ENCODE measurements around the gene AEBP1. TPM values are rescaled to one million over a fixed set of nuclear protein-coding genes. Genes with fewer than 3 reads are reported as not detected.

Gene AEBP1
- total RNA-seq, 2 experiments from 2014 or later, result 4.1 to 4.8 TPM

- DNase-seq, result peak; percentile 37
- ChIA-PET CTCF (interaction anchor here (0.6 to 1.4 kb wide), 11 partner anchors 13 to 554 kb away, joined by 3 to 5 read pairs (median 3); partner anchors contain the start of genes DBNL and NUDCD3), POLR2A (interaction anchor here (0.6 to 0.9 kb wide), 3 partner anchors 13 to 493 kb away, joined by 3 to 9 read pairs (median 3); no protein-coding TSS in a partner anchor)
- Mint-ChIP-seq H3K27ac (peak overlapping the region; percentile 84), H3K4me3 (peak overlapping the region; percentile 86), H3K27me3 (no peaks in the 10 kb centered on the region), H3K36me3 (ENCODE audit: low read depth) (peaks cover 27% of the 10 kb centered on the region), H3K9me3 (no peaks in the 10 kb centered on the region), H3K4me1 (peaks cover 37% of the 10 kb centered on the region)
Observed at GRCh38 chr7:44081266-44081748, 22.8 kb upstream of the AEBP1 start.

- Mint-ChIP-seq H3K4me3 (peak overlapping the region; percentile 86), H3K36me3 (ENCODE audit: low read depth) (peaks cover 21% of the 10 kb centered on the region), H3K4me1 (peaks cover 34% of the 10 kb centered on the region), H3K27me3 (no peaks in the 10 kb centered on the region), H3K27ac (peak overlapping the region; percentile 83), H3K9me3 (no peaks in the 10 kb centered on the region)
- POLR2A ChIA-PET, result no interaction called here
- CTCF ChIA-PET, result no interaction called here
- peak; percentile 99 for DNase-seq
Observed at GRCh38 chr7:44082541-44083207, 21.5 kb upstream of the AEBP1 start.

- Mint-ChIP-seq H3K27ac (no peak overlapping the region), H3K27me3 (no peaks in the 10 kb centered on the region), H3K4me1 (peaks cover 25% of the 10 kb centered on the region), H3K4me3 (peak overlapping the region; percentile 62), H3K36me3 (ENCODE audit: low read depth) (peaks cover 12% of the 10 kb centered on the region), H3K9me3 (no peaks in the 10 kb centered on the region)
- ChIA-PET POLR2A (no interaction called here), CTCF (interaction anchor here (0.9 to 1.1 kb wide), 2 partner anchors 10 to 14 kb away, joined by 3 to 5 read pairs; no protein-coding TSS in a partner anchor)
- DNase-seq, result no peak
Observed at GRCh38 chr7:44083796-44084195, 20.3 kb upstream of the AEBP1 start.

- Mint-ChIP-seq H3K27ac (no peak overlapping the region), H3K4me1 (peaks cover 23% of the 10 kb centered on the region), H3K36me3 (ENCODE audit: low read depth) (peaks cover 9% of the 10 kb centered on the region), H3K9me3 (no peaks in the 10 kb centered on the region), H3K4me3 (no peak overlapping the region), H3K27me3 (no peaks in the 10 kb centered on the region)
- POLR2A ChIA-PET, result interaction anchor here (0.7 kb wide), 1 partner anchor 112 kb away, joined by 8 read pairs; no protein-coding TSS in a partner anchor
- CTCF ChIA-PET, result interaction anchor here (0.7 to 1.0 kb wide), 2 partner anchors 12 to 1485 kb away, joined by 3 to 5 read pairs; no protein-coding TSS in a partner anchor
- no peak for DNase-seq
Observed at GRCh38 chr7:44084701-44085100, 19.4 kb upstream of the AEBP1 start.

GRCh38 chr7:44085546-44085945 is 18.6 kb upstream of the AEBP1 start:
- Mint-ChIP-seq H3K9me3 (no peaks in the 10 kb centered on the region), H3K36me3 (ENCODE audit: low read depth) (peaks cover 9% of the 10 kb centered on the region), H3K4me3 (no peak overlapping the region), H3K27me3 (no peaks in the 10 kb centered on the region), H3K27ac (no peak overlapping the region), H3K4me1 (peaks cover 20% of the 10 kb centered on the region)
- POLR2A ChIA-PET, result no interaction called here
- CTCF ChIA-PET, result interaction anchor here (1.0 kb wide), 2 partner anchors 11 to 27 kb away, joined by 3 to 5 read pairs; no protein-coding TSS in a partner anchor
- DNase-seq, result no peak

- Mint-ChIP-seq H3K4me1 (peaks cover 10% of the 10 kb centered on the region), H3K36me3 (ENCODE audit: low read depth) (peaks cover 2% of the 10 kb centered on the region), H3K27ac (no peak overlapping the region), H3K4me3 (no peak overlapping the region), H3K27me3 (no peaks in the 10 kb centered on the region), H3K9me3 (no peaks in the 10 kb centered on the region)
- CTCF ChIA-PET, result interaction anchor here (0.7 to 2.4 kb wide), 5 partner anchors 10 to 39 kb away, joined by 3 to 10 read pairs (median 3); partner anchors contain the start of gene POLD2
- POLR2A ChIA-PET, result no interaction called here
- no peak for DNase-seq
Observed at GRCh38 chr7:44086627-44087026, 17.5 kb upstream of the AEBP1 start.

GRCh38 chr7:44087911-44088838 is 16.0 kb upstream of the AEBP1 start:
- POLR2A ChIA-PET, result no interaction called here
- no peaks in the 10 kb centered on the region for H3K9me3 Mint-ChIP-seq
- no peak for DNase-seq
- no peaks in the 10 kb centered on the region for H3K27me3 Mint-ChIP-seq
- CTCF ChIA-PET, result interaction anchor here (1.2 to 2.4 kb wide), 2 partner anchors 9 to 37 kb away, joined by 4 to 10 read pairs; no protein-coding TSS in a partner anchor
- no peak overlapping the region for H3K27ac Mint-ChIP-seq
- H3K4me3 Mint-ChIP-seq, result no peak overlapping the region
- no peaks in the 10 kb centered on the region for H3K36me3 Mint-ChIP-seq (ENCODE audit: low read depth)
- peaks cover 6% of the 10 kb centered on the region for H3K4me1 Mint-ChIP-seq

GRCh38 chr7:44093102-44093641 is 11.0 kb upstream of the AEBP1 start:
- Mint-ChIP-seq H3K27ac (no peak overlapping the region), H3K4me1 (peaks cover 18% of the 10 kb centered on the region), H3K4me3 (no peak overlapping the region), H3K9me3 (no peaks in the 10 kb centered on the region), H3K36me3 (ENCODE audit: low read depth) (no peaks in the 10 kb centered on the region), H3K27me3 (no peaks in the 10 kb centered on the region)
- POLR2A ChIA-PET, result no interaction called here
- CTCF ChIA-PET, result interaction anchor here (1.1 to 1.6 kb wide), 2 partner anchors 8 to 9 kb away, joined by 4 to 5 read pairs; no protein-coding TSS in a partner anchor
- DNase-seq, result no peak

GRCh38 chr7:44094365-44094764 is 9.8 kb upstream of the AEBP1 start:
- Mint-ChIP-seq H3K27me3 (no peaks in the 10 kb centered on the region), H3K4me1 (peaks cover 23% of the 10 kb centered on the region), H3K9me3 (no peaks in the 10 kb centered on the region), H3K36me3 (ENCODE audit: low read depth) (no peaks in the 10 kb centered on the region), H3K27ac (no peak overlapping the region), H3K4me3 (no peak overlapping the region)
- ChIA-PET CTCF (interaction anchor here (1.6 kb wide), 1 partner anchor 11 kb away, joined by 5 read pairs; no protein-coding TSS in a partner anchor), POLR2A (no interaction called here)
- DNase-seq, result no peak

- H3K4me1 Mint-ChIP-seq, result peaks cover 23% of the 10 kb centered on the region
- H3K4me3 Mint-ChIP-seq, result no peak overlapping the region
- H3K27me3 Mint-ChIP-seq, result peaks cover 2% of the 10 kb centered on the region
- no peaks in the 10 kb centered on the region for H3K9me3 Mint-ChIP-seq
- POLR2A ChIA-PET, result no interaction called here
- no peaks in the 10 kb centered on the region for H3K36me3 Mint-ChIP-seq (ENCODE audit: low read depth)
- no peak for DNase-seq
- H3K27ac Mint-ChIP-seq, result no peak overlapping the region
- CTCF ChIA-PET, result no interaction called here
Observed at GRCh38 chr7:44094883-44095592, 9.1 kb upstream of the AEBP1 start.

- Mint-ChIP-seq H3K27ac (no peak overlapping the region), H3K9me3 (no peaks in the 10 kb centered on the region), H3K27me3 (peaks cover 2% of the 10 kb centered on the region), H3K4me3 (no peak overlapping the region), H3K4me1 (peaks cover 23% of the 10 kb centered on the region), H3K36me3 (ENCODE audit: low read depth) (no peaks in the 10 kb centered on the region)
- POLR2A ChIA-PET, result no interaction called here
- no peak for DNase-seq
- CTCF ChIA-PET, result no interaction called here
Observed at GRCh38 chr7:44095781-44096180, 8.4 kb upstream of the AEBP1 start.

- CTCF ChIA-PET, result interaction anchor here (0.7 to 3.3 kb wide), 5 partner anchors 9 to 27 kb away, joined by 4 to 16 read pairs (median 10); partner anchors contain the start of gene POLD2
- no peak for DNase-seq
- no peak overlapping the region for H3K4me3 Mint-ChIP-seq
- POLR2A ChIA-PET, result no interaction called here
- H3K27ac Mint-ChIP-seq, result peak overlapping the region; percentile 37
- no peaks in the 10 kb centered on the region for H3K9me3 Mint-ChIP-seq
- no peaks in the 10 kb centered on the region for H3K36me3 Mint-ChIP-seq (ENCODE audit: low read depth)
- H3K27me3 Mint-ChIP-seq, result peaks cover 2% of the 10 kb centered on the region
- peaks cover 23% of the 10 kb centered on the region for H3K4me1 Mint-ChIP-seq
Observed at GRCh38 chr7:44096326-44096881, 7.7 kb upstream of the AEBP1 start.

Data from activated CD4-positive, alpha-beta T cell treated with anti-CD3 and anti-CD28 coated beads, Interleukin-2, amount 10 ng/mL, durations not matched to agents 7 days and 5 days (primary cell).